GM12878 (cell line): ENCODE measurements around the gene MLLT3. TPM values are rescaled to one million over a fixed set of nuclear protein-coding genes. Genes with fewer than 3 reads are reported as not detected.

Source experiments
- BCL11A ChIP-seq: IDR thresholded peaks from 2 replicates; pipeline ENCODE4 v1.6.1; 2011; ENCODE audit warnings: low read depth, low read length
- BMI1 ChIP-seq: fragments of 450-650 bp; IDR thresholded peaks from 2 replicates; pipeline ENCODE4 v1.6.1; 2016; ENCODE audit warnings: mild to moderate bottlenecking, moderate library complexity, borderline replicate concordance
- BRCA1 ChIP-seq: IDR thresholded peaks from 2 replicates; pipeline ENCODE4 v1.6.1; 2011; ENCODE audit warnings: low read depth, low read length, improper control_type of control experiment
- CHD2 ChIP-seq: IDR thresholded peaks from 2 replicates; pipeline ENCODE4 v1.6.1; 2011; ENCODE audit warnings: low read depth, low read length, improper control_type of control experiment, borderline replicate concordance
- DPF2 ChIP-seq: fragments of 450-650 bp; IDR thresholded peaks from 2 replicates; pipeline ENCODE4 v1.6.1; 2017; ENCODE audit warnings: mild to moderate bottlenecking
- IKZF1 ChIP-seq: fragments of 450-650 bp; conservative IDR thresholded peaks from 2 replicates; pipeline ENCODE4 v1.6.1; 2017; ENCODE audit warnings: antibody characterized with exemption, mild to moderate bottlenecking
- KAT2A ChIP-seq: conservative IDR thresholded peaks from 2 replicates; pipeline ENCODE4 v1.6.1; 2011; ENCODE audit warnings: low read depth, low read length; ENCODE audit not compliant: control insufficient read depth
- NR2C2 ChIP-seq: IDR thresholded peaks from 2 replicates; pipeline ENCODE4 v1.6.1; 2011; ENCODE audit warnings: borderline replicate concordance, low read depth; ENCODE audit not compliant: control insufficient read depth, insufficient read length
- RBBP5 ChIP-seq: fragments of 200-600 bp; sonication (generic); conservative IDR thresholded peaks from 2 replicates; pipeline ENCODE4 v1.6.1; 2016
- RELB ChIP-seq: fragments of 450-650 bp; IDR thresholded peaks from 2 replicates; pipeline ENCODE4 v1.6.1; 2017; ENCODE audit warnings: low read depth, mild to moderate bottlenecking, moderate library complexity
- SMARCA5 ChIP-seq: fragments of 450-650 bp; IDR thresholded peaks from 2 replicates; pipeline ENCODE4 v1.6.1; 2017; ENCODE audit warnings: mild to moderate bottlenecking
- SRF ChIP-seq, 2 experiments: IDR thresholded peaks; 2 replicates each; pipeline ENCODE4 v1.6.1; 2011; ENCODE audit warnings: low read depth in 2 of 2, low read length in 2 of 2, mild to moderate bottlenecking in 1 of 2, moderate library complexity in 1 of 2
- USF1 ChIP-seq: IDR thresholded peaks from 2 replicates; pipeline ENCODE4 v1.6.1; 2011; ENCODE audit warnings: borderline replicate concordance, low read depth, mild to moderate bottlenecking, moderate library complexity, mixed read lengths, low read length; ENCODE audit not compliant: insufficient read depth; ENCODE audit errors: extremely low read length
- polyA plus RNA-seq, 11 experiments: library from polyadenylated mRNA; depleted of rRNA in 4 of 11; unstranded in 6 of 11; stranded (reverse) in 5 of 11; fragments of >200 nt; fragmentation: Nextera tagmentation in 4 of 11; fragmentation: Illumina TruSeq in 1 of 11; extraction: Ambion mirVana in 4 of 11; extraction: Trizol in 1 of 11; gene quantifications; 1 replicate in 1 of 11; 2 replicates in 10 of 11; pipeline versions ENCODE4 v1.2.1 to v1.2.3, GENCODE V29; 2011 to 2016; ENCODE audit warnings: inconsistent platforms in 2 of 11, missing spikeins in 2 of 11, low read depth in 1 of 11
- total RNA-seq, 4 experiments: library from RNA; depleted of rRNA in 3 of 4; stranded (reverse); fragments of >200 nt in 3 of 4; fragmentation: Illumina TruSeq in 1 of 4; extraction: Trizol in 1 of 4; gene quantifications; 2 replicates each; pipeline versions ENCODE4 v1.2.1 to v1.2.3, GENCODE V29; 2013 to 2021
- TF ChIP-seq, protein P1 (sequence below): fragments of 450-650 bp; IDR thresholded peaks from 2 replicates; pipeline ENCODE4 v1.6.1; 2014; ENCODE audit warnings: mild to moderate bottlenecking
- TF ChIP-seq, protein P2 (sequence below): fragments of 450-650 bp; conservative IDR thresholded peaks from 2 replicates; pipeline ENCODE4 v1.6.1; 2017; ENCODE audit warnings: mild to moderate bottlenecking, moderate library complexity
- TF ChIP-seq, protein P3 (sequence below): fragments of 450-650 bp; IDR thresholded peaks from 2 replicates; pipeline ENCODE4 v1.6.1; 2017; ENCODE audit warnings: mild to moderate bottlenecking, moderate library complexity

MLLT3 gene
- total and polyA plus RNA-seq, 10 of the 15 experiments (the other 5 are each of a cell fraction or from before 2014, with no cell fraction given) = 17.7 to 72.3 (median 35.6) TPM

GRCh38 chr9:20526500-20527319 lies 95.6 kb downstream of the MLLT3 start (continued):
- TF ChIP-seq BCL11A (no peak), BRCA1 (no peak), RELB (0 out of 2 replicates have a peak, but pooled peaks have one; percentile 26), BMI1 (no peak), CHD2 (no peak), DPF2 (no peak), RBBP5 (no peak), SRF (IDR thresholded peaks at IDR 0.05; ENCODE audit: low read depth in 2 of 2, low read length in 2 of 2) (no peak), SMARCA5 (no peak), NR2C2 (no peak), USF1 (no peak), KAT2A (no peak), IKZF1 (0 out of 2 replicates have a peak, but pooled peaks have one; percentile 21)
- TF ChIP-seq, protein P1, sequence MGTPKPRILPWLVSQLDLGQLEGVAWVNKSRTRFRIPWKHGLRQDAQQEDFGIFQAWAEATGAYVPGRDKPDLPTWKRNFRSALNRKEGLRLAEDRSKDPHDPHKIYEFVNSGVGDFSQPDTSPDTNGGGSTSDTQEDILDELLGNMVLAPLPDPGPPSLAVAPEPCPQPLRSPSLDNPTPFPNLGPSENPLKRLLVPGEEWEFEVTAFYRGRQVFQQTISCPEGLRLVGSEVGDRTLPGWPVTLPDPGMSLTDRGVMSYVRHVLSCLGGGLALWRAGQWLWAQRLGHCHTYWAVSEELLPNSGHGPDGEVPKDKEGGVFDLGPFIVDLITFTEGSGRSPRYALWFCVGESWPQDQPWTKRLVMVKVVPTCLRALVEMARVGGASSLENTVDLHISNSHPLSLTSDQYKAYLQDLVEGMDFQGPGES = no peak
- TF ChIP-seq, protein P2, sequence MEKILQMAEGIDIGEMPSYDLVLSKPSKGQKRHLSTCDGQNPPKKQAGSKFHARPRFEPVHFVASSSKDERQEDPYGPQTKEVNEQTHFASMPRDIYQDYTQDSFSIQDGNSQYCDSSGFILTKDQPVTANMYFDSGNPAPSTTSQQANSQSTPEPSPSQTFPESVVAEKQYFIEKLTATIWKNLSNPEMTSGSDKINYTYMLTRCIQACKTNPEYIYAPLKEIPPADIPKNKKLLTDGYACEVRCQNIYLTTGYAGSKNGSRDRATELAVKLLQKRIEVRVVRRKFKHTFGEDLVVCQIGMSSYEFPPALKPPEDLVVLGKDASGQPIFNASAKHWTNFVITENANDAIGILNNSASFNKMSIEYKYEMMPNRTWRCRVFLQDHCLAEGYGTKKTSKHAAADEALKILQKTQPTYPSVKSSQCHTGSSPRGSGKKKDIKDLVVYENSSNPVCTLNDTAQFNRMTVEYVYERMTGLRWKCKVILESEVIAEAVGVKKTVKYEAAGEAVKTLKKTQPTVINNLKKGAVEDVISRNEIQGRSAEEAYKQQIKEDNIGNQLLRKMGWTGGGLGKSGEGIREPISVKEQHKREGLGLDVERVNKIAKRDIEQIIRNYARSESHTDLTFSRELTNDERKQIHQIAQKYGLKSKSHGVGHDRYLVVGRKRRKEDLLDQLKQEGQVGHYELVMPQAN = no peak
- TF ChIP-seq, protein P3, sequence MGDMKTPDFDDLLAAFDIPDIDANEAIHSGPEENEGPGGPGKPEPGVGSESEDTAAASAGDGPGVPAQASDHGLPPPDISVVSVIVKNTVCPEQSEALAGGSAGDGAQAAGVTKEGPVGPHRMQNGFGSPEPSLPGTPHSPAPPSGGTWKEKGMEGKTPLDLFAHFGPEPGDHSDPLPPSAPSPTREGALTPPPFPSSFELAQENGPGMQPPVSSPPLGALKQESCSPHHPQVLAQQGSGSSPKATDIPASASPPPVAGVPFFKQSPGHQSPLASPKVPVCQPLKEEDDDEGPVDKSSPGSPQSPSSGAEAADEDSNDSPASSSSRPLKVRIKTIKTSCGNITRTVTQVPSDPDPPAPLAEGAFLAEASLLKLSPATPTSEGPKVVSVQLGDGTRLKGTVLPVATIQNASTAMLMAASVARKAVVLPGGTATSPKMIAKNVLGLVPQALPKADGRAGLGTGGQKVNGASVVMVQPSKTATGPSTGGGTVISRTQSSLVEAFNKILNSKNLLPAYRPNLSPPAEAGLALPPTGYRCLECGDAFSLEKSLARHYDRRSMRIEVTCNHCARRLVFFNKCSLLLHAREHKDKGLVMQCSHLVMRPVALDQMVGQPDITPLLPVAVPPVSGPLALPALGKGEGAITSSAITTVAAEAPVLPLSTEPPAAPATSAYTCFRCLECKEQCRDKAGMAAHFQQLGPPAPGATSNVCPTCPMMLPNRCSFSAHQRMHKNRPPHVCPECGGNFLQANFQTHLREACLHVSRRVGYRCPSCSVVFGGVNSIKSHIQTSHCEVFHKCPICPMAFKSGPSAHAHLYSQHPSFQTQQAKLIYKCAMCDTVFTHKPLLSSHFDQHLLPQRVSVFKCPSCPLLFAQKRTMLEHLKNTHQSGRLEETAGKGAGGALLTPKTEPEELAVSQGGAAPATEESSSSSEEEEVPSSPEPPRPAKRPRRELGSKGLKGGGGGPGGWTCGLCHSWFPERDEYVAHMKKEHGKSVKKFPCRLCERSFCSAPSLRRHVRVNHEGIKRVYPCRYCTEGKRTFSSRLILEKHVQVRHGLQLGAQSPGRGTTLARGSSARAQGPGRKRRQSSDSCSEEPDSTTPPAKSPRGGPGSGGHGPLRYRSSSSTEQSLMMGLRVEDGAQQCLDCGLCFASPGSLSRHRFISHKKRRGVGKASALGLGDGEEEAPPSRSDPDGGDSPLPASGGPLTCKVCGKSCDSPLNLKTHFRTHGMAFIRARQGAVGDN = no peak
